Ammon's horn (tissue), 1 donor: ENCODE measurements around the gene SERTAD2.

Source experiments
- DNase-seq: peaks from one replicate; pipeline ENCODE4 v3.0.0-alpha.2; 2016; ENCODE audit warnings: low spot score

SERTAD2 gene, protein sequence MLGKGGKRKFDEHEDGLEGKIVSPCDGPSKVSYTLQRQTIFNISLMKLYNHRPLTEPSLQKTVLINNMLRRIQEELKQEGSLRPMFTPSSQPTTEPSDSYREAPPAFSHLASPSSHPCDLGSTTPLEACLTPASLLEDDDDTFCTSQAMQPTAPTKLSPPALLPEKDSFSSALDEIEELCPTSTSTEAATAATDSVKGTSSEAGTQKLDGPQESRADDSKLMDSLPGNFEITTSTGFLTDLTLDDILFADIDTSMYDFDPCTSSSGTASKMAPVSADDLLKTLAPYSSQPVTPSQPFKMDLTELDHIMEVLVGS

DNA sequence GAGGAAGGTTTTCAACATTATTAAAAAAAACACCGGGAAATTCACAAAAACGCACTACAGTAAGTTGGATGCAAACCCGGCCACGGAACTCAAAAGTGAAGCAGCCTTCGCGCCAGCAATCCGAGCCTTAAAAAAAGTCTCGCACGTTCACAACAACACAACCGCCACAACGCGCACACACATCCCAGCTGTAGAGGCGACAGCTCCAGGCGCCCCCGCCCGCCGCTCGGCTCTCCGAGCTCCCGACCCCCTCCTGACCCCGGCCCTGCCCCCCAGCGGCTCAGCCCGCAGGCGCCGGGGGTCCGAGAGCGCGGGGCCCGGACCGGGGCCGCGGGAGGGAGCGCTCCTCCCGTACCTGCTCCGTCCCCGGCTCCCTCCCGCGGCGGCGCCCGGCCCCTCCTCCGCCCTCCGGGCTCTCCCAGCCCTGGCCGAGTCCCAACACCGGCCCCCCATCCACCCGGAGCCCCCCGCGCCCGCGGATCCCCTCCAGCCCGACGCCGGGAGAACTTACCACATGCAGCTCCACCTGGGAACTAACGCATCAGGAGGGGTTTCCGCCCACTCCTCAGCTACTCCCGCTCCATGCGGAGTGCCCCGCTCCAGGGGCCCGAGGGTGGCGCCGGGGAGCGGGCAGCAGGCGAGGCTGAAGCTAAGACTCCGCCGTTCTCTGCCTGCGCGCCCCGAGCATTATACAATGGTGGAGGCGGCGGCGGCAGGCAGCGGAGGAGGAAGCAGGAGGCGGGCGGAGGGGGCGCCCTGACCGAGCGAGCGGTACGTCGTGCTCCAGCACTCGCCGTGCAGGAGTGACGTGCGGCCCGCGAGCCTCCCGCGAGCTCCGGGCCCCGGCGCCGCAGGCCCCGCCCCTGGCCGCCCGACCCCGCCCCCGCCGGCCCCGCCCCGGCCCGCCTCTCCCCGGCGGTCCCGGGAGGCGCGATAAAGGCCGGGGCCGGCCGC, at the start of gene SERTAD2:
Gene SERTAD2, minus strand, starts transcription at position 805 of the 954 bp plus-strand sequence. CDS start 17,042 bp downstream, outside the sequence.
- peak; percentile 91 for DNase-seq

DNA sequence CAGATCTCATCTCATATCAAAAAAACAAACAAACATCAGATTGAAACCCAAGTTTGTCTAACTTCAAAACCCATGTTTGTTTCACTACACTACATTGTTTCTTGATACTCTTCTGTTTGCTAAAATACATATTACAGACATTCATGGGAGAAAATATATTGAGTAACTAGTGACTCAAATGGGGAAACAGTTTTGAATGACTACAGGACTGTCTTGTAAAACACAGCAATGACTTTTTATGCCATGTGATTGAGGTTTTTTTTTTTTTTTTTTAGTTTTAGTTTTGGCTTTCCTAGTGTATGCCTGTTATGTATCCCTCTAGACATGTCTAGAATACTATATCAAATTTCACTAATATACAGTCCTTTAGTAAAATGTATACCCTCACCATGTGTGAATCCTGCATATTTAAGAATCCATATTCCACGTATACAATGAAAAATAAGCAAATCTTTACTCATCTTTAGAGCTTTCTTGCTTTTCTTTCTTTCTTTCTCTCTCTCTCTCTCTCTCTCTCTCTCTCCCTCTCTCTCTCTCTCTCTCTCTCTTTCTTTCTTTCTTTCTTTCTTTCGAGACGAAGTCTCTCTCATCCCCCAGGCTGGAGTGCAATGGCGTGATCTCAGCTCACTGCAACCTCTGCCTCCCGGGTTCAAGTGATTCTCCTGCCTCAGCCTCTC, 46.6 kb upstream of the SERTAD2 start:
- DNase-seq = no peak

DNA sequence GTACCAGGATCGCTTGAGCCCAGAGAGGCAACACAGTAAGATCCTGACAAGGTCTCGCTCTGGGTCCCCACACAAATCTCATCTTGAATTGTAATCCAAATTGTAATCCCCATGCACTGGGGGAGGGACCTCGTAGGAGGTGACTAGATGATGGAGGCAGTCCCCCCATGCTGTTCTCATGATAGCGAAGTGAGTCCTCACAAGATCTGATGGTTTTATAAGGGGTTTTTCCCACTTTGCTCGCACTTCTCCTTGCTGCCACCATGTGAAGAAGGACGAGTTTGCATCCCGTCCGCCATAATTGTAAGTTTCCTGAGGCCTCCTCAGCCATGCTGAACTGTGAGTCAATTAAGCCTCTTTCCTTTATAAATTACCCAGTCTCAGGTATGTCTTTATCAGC, 46.0 kb upstream of the SERTAD2 start:
- no peak for DNase-seq

DNA sequence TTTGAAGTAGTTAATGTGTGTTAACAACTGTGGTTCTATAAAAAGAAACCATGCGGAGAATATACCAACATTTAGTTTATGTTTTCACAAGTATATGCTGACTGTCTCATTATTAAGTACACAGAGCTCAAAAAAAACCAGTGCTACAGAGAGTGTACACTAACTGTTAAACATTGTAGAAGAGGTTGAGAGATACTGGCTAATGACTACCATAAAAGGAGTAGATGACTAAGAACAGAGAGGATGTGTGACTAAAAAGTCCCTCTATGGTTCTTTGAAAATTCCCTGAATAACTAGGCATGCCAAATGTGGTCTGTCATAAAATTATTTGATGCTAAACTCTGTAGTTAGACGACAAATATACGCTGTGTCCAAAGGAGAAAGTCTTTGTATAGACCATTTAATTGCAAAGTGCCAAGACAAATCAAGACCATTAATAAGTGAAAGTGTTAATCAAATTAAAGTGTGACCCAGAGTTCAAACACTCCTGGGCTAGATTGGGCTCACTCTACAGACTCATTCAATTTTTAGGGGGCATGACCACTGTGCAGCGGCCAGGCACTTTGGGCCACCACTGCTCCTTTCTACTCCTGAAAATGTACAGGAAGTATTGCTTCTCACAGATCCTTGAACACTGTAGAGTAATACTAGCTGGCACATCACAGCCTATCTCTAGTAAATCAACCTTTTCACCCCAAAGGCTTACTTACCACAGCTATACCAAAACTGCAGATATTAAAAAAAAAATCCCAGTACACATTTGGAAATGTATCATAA, 45.1 kb upstream of the SERTAD2 start:
- DNase-seq = no peak

DNA sequence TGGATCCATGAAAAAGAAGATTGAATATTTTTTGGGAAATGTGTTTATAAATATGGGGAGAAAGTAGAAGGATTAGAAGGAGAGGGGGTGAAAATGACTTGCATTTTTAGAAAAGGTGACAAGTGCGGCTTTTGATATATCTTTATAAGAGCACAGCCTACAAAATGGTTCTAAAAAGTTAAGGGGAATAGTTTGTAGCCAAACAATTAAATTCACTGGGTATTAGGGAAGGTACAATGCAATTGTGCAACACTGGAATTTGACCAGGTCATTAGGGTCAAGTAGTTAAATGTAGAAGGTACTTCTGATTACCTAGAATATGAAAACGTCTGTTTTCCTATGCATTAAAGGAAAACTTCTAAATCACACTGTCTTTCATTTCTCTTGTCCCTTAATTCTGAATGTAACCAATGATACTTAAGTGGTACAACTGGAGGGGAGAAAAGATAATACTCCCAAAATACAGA, 44.5 kb upstream of the SERTAD2 start:
- DNase-seq = no peak

DNA sequence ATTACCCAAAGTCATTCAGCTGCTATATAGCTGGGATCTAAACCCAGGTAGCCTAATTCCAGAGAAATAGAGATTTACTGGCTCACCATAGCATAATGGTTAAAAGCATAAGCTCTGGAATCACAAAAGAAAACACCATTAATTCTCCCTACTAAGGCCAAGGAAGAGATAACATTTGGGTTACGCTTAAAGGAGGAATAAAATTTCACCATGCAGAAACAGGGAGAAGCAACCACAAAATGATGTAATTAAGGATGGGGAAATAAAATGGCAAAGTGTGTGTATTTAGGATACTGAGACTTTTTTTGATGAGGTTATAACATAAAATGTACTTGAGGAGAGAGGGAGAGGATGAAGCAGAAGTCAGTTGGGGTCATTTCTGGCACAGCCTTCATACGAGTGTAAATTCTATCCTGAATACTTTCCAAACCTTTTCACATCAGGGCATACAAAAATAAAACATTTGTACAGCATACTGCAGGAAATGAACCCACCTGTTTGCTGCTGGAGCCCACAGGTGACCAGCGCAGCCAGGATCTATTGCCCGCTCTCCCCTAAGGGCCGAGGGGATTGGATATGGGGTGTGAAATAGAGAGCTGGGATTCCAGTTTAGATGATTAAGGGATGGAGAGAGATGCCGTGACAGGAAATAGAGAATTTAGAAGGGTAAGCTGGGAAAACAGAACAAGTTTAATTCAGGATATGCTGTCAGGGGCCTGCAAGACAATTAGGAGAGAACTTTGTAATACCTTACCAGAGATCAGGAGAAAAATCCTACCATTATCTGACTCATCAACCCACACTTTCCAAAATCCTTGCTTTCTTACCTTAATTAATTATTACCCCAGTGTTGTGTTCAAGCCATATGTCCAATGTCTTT, 43.8 kb upstream of the SERTAD2 start:
- no peak for DNase-seq

DNA sequence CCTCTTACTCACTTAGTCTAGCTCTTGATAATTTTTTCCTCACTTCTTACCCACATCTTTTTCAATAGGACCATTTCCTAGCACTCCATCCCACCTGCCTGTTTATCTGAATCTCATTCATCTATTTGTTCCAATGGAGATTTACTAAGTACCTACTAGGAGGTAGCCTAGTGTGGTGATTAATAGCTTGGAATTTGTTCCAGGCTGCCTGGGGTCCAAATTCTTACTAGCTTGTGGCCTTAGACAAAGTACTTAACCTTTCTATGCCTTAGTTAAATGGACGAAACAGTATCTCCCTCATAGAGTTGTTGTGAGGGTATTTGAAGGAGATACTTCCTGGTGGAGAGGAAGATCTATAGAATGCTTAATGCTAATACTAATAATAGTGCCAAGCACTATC, 42.9 kb upstream of the SERTAD2 start:
- no peak for DNase-seq

DNA sequence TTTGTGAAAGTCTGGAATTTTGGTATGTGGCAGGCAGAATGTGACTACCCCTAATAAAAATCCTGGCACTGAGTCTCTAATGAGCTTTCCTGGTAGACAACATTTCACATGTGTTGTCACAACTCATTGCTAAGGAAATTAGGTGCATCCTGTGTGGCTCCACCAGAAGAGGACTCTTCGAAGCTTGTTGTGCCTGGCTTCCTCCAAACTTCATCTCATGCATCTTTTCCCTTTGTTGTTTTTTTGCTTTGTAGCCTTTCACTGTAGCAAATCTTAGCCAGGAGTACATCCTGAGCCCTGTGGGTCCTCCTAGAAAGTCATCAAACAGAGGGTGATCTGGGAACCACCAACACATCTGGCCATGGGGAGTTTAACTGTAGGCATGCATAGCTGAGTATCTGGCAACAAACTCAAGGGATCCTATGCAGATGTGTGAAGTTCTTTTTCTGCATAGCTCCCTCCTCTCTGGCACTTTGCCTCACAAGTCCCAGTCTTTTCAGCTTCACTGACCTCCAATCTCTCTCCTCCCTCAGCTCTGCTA, 42.1 kb upstream of the SERTAD2 start:
- DNase-seq = no peak

DNA sequence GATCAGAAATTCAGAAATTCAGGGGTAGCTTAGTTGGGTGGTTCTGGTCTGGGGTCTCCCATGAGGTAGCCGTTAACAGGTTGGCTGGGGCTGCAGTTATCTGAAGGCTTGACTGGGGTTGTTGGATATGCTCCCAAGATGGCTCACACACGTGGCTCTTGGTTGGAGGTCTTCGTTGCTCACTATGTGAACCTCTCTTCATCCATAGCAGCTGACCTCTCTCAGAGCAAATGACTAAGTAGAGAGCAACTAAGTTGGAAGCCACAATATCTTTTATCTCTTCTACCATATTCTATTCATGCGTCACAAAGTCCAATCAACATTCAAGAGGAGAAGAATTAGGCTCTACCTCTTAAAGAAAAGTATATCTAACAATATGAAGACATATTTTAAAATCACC, 38.7 kb upstream of the SERTAD2 start:
- DNase-seq = no peak

DNA sequence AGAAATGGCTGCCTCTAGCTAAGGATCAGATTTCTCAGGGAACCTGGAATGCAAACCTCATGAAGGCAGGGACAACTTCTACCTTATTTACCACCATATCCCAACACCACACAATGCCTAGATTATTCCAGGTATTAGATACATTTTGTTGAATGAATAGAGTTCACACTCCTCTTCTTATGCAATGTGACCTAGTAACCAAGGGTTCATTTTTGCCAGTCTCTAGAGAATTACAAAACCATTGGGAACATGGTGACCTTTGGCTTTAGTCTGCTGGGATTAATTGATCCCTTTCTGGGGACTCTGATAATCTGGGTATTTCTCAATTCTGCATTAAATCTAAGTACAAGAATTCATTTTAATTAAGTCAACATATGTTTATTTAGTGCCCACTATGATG, 35.2 kb upstream of the SERTAD2 start:
- DNase-seq = no peak

DNA sequence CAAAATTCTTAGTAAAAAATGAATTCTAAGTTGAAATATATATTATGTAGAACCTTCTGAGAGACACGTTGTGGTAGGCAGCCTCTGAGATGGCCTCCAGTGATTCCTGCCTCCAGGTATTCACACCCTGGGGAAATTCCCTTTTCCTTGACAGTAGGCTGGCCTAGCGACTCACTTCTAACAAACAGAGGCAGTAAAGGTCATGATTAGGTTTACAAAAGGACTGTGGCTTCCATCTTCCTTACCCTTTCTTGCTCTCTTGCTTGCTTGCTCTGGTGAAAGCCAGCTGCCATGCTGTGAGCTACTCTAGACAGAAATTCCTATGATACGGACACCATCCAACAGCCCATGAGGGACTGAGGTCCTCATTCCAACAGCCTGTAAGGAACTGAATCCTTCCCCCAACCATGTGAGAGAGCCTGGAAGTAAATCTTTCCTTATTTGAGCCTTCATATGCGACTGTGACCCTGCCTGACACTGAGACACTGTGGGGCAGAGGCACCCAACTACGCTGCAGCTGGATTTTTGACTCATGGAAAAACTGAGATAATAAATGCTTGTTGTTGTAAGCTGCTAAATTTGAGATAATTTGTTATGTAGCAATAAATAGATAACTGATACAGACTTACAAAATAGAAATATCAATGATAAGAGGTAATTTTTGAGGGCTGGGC, 32.7 kb upstream of the SERTAD2 start:
- no peak for DNase-seq

DNA sequence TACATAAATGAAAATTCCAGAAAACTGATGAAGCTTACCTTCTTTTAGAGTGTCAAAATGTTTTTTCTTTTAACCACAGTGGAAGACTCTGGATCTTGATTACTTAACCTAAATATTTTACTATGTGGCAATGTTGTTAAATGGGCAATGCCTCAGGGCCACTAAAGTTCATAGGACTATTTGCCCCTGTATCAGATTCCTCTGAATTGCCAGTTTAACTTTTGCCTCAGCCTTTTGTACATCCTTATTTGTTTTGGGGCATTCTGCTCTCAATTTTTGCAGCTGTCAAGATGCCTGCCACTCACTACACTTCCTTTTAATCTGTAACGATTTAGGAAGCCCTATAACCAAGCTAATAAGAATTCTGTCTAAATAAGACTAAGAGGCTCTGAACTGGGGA, 31.7 kb upstream of the SERTAD2 start:
- DNase-seq = no peak

DNA sequence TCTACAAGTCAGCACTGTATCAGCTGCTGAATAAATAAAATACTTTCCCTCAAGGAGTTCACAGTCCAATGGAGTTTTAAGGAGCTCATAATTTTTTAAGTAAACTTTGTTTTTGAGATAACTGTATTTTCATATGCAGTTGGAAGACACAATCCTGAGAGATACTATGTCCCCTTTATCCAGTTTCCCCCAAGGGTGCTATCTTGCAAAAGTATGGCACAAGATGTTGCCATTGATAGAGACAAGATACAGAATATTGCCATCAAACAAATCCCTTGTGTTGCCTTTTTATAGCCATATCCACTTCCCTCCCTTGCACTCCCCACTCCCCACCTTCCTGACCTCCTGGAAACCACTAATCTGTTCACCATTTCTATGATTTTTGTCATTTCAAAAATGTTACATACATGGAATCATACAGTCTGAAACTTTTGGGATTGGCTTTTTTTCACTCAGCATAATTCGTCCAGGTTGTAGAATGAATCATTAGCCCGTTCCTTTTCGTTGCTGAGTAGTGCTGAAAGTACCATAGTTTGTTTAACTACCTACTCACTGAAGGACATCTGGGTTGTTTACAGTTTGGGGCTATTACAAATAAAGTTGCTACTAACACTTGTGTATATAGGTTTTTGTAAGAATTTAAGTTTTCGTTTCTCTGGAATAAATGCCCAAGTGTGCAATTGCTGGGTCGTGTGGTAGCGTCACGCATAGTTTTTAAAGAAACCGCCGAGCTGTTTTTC, 30.2 kb upstream of the SERTAD2 start:
- DNase-seq = no peak

DNA sequence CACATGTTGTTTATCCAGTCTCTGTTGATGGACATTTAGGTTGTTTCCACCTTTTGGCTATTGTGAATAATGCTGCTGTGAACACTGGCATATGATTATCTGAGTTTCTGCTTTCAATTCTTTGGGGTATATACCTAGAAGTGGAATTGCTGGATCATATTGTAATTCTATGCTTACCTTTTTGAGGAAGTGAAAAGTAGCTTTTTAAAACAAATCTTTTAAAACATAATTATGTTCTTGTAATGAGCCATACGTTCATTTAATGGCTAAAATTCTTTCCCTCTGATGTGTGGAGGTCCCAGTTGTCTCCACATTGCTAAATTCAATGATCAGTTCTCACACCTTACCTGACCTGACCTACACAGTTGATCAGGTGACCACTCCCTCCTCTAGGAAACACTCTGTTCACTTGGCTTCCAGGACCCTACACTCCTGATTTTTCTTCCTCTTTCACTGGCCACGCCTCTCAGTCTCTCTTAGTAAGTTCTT, 27.8 kb upstream of the SERTAD2 start:
- DNase-seq = no peak

DNA sequence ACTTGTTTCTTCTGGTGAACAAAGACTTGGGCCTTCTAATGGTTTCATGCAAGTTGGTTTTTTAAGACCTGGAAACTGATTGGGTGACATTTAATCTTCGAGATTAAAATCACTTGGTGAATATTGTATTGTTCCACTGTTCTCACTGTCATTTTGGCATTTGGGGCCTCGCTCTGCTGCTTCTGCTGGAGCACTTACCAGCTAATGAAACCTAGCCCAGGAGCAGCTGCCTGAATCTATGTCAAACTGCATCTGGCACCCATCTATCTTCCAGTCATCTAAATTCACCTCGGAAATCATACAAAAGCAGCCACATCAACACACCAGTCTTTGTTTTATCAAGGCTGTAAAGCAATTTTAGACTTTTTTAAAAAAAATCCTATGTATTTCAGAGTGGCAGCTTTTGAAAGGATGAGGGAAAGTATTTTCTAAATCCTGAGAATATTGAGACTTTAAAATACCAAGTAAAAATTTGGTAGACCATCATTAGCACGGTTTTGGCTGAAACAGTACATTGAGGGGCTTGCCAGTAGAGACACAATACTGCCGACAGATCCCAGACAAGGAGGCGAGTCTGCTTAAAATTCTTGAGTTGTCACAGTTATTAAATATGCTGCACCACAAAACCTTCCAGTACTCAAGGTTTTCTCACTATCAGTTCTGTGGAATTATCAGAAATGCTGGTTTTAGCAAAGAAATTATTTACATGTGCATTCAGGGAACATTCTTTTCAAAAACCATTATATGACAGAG, 26.1 kb upstream of the SERTAD2 start:
- DNase-seq = peak; percentile 15

DNA sequence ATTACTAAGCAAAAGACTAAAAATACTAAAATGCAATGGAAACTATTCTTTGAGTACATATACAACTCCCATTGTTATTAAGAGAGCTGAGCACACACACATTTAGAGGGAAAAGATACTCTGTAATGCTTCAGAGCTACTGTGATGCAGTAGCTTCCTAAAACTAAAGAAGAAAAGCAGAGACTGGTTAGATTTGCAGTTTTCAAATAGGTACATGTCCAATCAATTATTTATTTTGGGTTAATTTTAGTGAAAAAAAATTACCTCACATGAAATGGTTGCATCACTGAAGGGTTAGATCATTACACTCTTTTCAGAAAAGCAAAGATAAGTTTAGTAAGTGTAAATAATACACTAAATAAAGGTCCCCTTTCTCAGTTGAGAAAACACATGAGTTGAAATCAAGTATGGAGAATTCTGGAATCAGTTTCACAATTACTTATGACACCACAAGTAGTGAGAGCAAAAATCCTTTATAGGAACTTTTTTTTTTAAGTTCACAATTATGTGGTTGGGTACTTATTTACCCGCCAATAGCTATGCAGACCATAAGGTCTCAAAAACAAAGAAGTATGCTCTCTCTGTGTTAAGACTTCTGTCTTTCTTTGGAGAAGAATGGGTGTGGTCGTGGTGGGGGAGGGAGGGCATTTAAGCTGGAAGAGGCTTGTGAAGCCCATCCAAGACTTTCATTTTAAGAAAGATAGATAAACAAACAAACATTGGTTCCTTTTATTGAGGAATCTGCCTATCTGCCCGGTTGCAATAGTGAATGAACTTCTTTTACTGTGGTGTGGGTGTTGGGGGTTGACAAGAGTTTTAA, 25.3 kb upstream of the SERTAD2 start:
- no peak for DNase-seq

DNA sequence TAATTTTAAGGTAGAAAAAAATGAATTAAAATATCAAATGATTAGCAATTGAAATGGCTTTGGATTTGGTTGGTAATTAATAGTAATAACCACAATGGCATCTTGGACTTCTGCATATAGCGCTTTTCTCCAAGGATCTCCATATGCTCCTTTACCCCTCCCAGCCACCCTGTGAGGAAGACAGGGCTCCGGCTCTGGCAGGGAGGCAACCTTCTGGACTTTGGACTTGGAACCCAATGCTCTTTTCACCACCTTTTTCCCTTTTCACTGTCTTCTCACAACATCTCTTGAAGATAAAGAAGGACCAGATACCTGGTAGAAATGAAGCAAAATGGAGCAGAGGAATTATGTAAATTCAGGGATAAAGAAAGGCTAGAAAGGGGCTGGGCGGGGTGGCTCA, 23.8 kb upstream of the SERTAD2 start:
- DNase-seq = no peak
